GM19395 (cell line): ENCODE results near the gene RNU2-63P.
"Not testable (repeated sequence)": the region's sequence is repeated elsewhere in the genome, so short reads cannot be mapped to it uniquely, and the experiment has no call there.

Experiments used
- ATAC-seq: cut with Tn5 transposase; IDR thresholded peaks from one replicate; pipeline ENCODE4 v1.9.1; 2021; ENCODE audit warnings: mild to moderate bottlenecking, moderate library complexity; ENCODE audit not compliant: unreplicated experiment

The RNU2-63P gene

DNA sequence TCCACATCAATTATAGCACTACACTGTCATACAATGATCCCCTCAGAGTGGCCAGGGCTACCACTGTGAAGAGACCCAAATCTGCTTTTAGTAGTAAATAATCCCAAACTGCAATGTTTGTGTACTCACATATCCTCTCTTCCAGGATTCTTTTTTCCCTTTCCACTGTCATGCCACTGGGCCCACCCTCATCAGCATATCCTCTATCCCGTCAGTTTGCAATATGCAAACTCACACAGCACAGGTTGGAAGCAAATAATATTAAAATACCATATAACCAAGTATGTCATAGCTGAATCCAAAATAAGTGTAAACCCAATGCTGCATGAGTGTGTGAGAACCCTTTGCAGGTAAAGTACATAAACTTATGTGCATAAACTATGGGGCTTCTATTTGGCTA, 28.9 kb downstream of the RNU2-63P start:
- not testable (repeated sequence) for ATAC-seq

DNA sequence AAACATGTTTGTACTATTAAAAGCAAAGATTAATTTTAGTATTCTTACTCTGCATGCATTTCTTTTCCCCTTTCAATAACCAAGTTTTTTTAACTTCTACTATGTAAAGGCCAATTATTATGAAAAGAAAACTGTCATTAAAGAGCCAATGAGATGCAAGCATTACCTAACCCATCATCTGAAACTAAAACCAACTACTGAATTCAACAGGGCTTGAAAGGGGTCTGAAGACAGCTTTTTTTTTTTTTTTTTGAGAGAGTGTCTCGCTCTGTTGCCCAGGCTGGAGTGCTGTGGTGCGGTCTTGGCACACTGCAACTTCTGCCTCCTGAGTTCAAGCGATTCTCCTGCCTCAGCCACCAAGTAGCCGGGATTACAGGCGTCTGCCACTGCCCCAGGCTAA, 30.4 kb downstream of the RNU2-63P start:
- not testable (repeated sequence) for ATAC-seq

GRCh38 chr2:87981182-87981581, 35.2 kb downstream of the RNU2-63P start:
- ATAC-seq: not testable (repeated sequence)

DNA sequence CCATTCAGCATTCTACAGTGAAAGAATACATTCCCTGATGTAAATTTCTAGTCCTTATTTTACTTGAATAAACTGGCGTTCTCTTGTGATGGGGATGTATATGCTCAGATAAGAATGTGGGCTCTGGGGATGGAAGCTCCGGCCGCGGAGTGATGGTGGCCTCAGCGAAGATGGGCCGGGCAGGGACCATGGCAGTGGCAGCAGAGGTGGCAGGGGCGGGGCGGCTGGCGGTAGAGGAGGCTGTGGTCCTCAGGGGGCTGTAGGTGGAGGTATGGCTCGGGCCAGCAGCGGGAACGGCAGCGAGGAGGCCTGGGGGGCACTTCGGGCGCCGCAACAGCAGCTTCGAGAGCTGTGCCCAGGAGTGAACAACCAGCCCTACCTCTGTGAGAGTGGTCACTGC, 44.0 kb downstream of the RNU2-63P start:
- ATAC-seq: not testable (repeated sequence)
